NCI-H2227 treated with DMSO at 0.1 percent for 48 hours (cell line): ENCODE measurements around the gene EVL.
"Not testable (repeated sequence)": the region's sequence is repeated elsewhere in the genome, so short reads cannot be mapped to it uniquely, and the experiment has no call there.

Experiments used
- DNase-seq: peaks from one replicate; lab custom pipeline; 2025; lab: John Stamatoyannopoulos, UW

The EVL gene

GRCh38 chr14:100147691-100148464 is 82.7 kb downstream of the EVL start:
- DNase-seq = no peak

- no peak for DNase-seq
Observed at GRCh38 chr14:100148837-100149731, 83.9 kb downstream of the EVL start.

GRCh38 chr14:100149851-100150611 is 84.8 kb downstream of the EVL start:
- no peak for DNase-seq

GRCh38 chr14:100150932-100151587 is 85.8 kb downstream of the EVL start:
- no peak for DNase-seq

- no peak for DNase-seq
Observed at GRCh38 chr14:100152091-100152490, 86.9 kb downstream of the EVL start.

GRCh38 chr14:100153560-100153959 is 88.3 kb downstream of the EVL start:
- DNase-seq = no peak

GRCh38 chr14:100155049-100155621 is 89.9 kb downstream of the EVL start:
- DNase-seq = no peak

GRCh38 chr14:100155756-100156616 is 90.8 kb downstream of the EVL start:
- no peak for DNase-seq

- DNase-seq = no peak
Observed at GRCh38 chr14:100156776-100157175, 91.6 kb downstream of the EVL start.

GRCh38 chr14:100157548-100158232 is 92.5 kb downstream of the EVL start:
- DNase-seq = not testable (repeated sequence)

- no peak for DNase-seq
Observed at GRCh38 chr14:100158566-100159093, 93.4 kb downstream of the EVL start.

GRCh38 chr14:100159094-100159864 is 94.1 kb downstream of the EVL start, which contains the start of gene DEGS2:
DEGS2 (minus strand) TSS chr14:100159645; CDS start chr14:100159587, 58 bp downstream.
- DNase-seq = peak; percentile 62

GRCh38 chr14:100159865-100160533 is 94.8 kb downstream of the EVL start:
- DNase-seq = peak; percentile 62

GRCh38 chr14:100160534-100160916 is 95.3 kb downstream of the EVL start:
- DNase-seq = no peak

- DNase-seq = no peak
Observed at GRCh38 chr14:100165376-100165775, 100.2 kb downstream of the EVL start.

- DNase-seq = no peak
Observed at GRCh38 chr14:100165831-100166440, 100.7 kb downstream of the EVL start.

GRCh38 chr14:100168506-100168905 is 103.3 kb downstream of the EVL start:
- no peak for DNase-seq

- no peak for DNase-seq
Observed at GRCh38 chr14:100170880-100171279, 105.7 kb downstream of the EVL start.
